Astrocyte (in vitro differentiated cells and primary cell): Measurements from ENCODE around the gene PPP1R16B. TPM values are rescaled to one million over a fixed set of nuclear protein-coding genes. Genes with fewer than 3 reads are reported as not detected.
A peak's percentile ranks its signal among the peaks of the same experiment; 100 is the strongest.

Experiments
- DNase-seq: peaks from one replicate; pipeline ENCODE4 v3.0.0-alpha.2; 2010; ENCODE audit warnings: low read depth
- FAIRE-seq: peaks from 2 replicates; lab custom pipeline; 2011; peaks lifted over from hg19 to GRCh38; lab: Jason Lieb, UNC
- H2AFZ ChIP-seq: 2 replicates; pipeline ENCODE4 v1.6.0; 2012; ENCODE audit warnings: low read depth, low read length, inconsistent platforms
- H3K27ac ChIP-seq: 2 replicates; pipeline ENCODE4 v1.5.1; 2011; ENCODE audit warnings: low read depth, low read length, inconsistent platforms
- H3K27me3 ChIP-seq: 2 replicates; pipeline ENCODE4 v1.6.0; 2011; ENCODE audit warnings: low read length, inconsistent platforms; ENCODE audit not compliant: insufficient read depth
- H3K36me3 ChIP-seq: 2 replicates; pipeline ENCODE4 v1.5.1; 2011; ENCODE audit warnings: low read length, inconsistent platforms; ENCODE audit not compliant: insufficient read depth
- H3K4me1 ChIP-seq: 2 replicates; pipeline ENCODE4 v1.5.1; 2011; ENCODE audit warnings: low read length, inconsistent platforms; ENCODE audit not compliant: insufficient read depth
- H3K4me2 ChIP-seq: 2 replicates; pipeline ENCODE4 v1.6.0; 2012; ENCODE audit warnings: low read length, inconsistent platforms
- H3K4me3 ChIP-seq: 2 replicates; pipeline ENCODE4 v1.5.1; 2011; ENCODE audit warnings: low read depth, mild to moderate bottlenecking, low read length, inconsistent platforms; ENCODE audit not compliant: insufficient read depth
- H3K79me2 ChIP-seq: 2 replicates; pipeline ENCODE4 v1.6.0; 2012; ENCODE audit warnings: mild to moderate bottlenecking, low read length, inconsistent platforms; ENCODE audit not compliant: insufficient read depth
- H3K9ac ChIP-seq: 2 replicates; pipeline ENCODE4 v1.6.0; 2012; ENCODE audit warnings: mild to moderate bottlenecking, low read length, inconsistent platforms
- H3K9me3 ChIP-seq: 2 replicates; pipeline ENCODE4 v1.5.1; 2012; ENCODE audit warnings: low read depth, mild to moderate bottlenecking, low read length, inconsistent platforms; ENCODE audit not compliant: insufficient read depth
- H4K20me1 ChIP-seq: 2 replicates; pipeline ENCODE4 v1.6.0; 2012; ENCODE audit warnings: low read length, inconsistent platforms; ENCODE audit not compliant: insufficient read depth
- H3K27ac Mint-ChIP-seq: one replicate; pipeline ENCODE4 v1.8.0; 2021; ENCODE audit warnings: mild to moderate bottlenecking, mixed read lengths; ENCODE audit not compliant: unreplicated experiment
- H3K27me3 Mint-ChIP-seq: one replicate; pipeline ENCODE4 v1.8.0; 2021; ENCODE audit warnings: low read depth, mixed read lengths; ENCODE audit not compliant: unreplicated experiment
- H3K36me3 Mint-ChIP-seq: one replicate; pipeline ENCODE4 v1.8.0; 2021; ENCODE audit warnings: low read depth, mixed read lengths; ENCODE audit not compliant: unreplicated experiment
- H3K4me1 Mint-ChIP-seq: one replicate; pipeline ENCODE4 v1.8.0; 2021; ENCODE audit warnings: low read depth, mixed read lengths; ENCODE audit not compliant: unreplicated experiment
- H3K4me3 Mint-ChIP-seq: one replicate; pipeline ENCODE4 v1.8.0; 2021; ENCODE audit warnings: mild to moderate bottlenecking, moderate library complexity, mixed read lengths; ENCODE audit not compliant: unreplicated experiment
- H3K9me3 Mint-ChIP-seq: one replicate; pipeline ENCODE4 v1.8.0; 2021; ENCODE audit warnings: mild to moderate bottlenecking, mixed read lengths; ENCODE audit not compliant: unreplicated experiment
- CTCF ChIP-seq: IDR thresholded peaks from 2 replicates; pipeline ENCODE4 v1.5.1; 2011; ENCODE audit warnings: low read depth, mild to moderate bottlenecking, inconsistent platforms, low read length, moderate library complexity; ENCODE audit not compliant: insufficient read depth
- EZH2 ChIP-seq: IDR thresholded peaks from 2 replicates; pipeline ENCODE4 v1.6.1; 2012; ENCODE audit warnings: mild to moderate bottlenecking, low read length, inconsistent platforms; ENCODE audit not compliant: insufficient read depth
- total RNA-seq: library from RNA; stranded (reverse); gene quantifications from 2 replicates; pipeline ENCODE4 v1.2.1, GENCODE V29; 2021

Gene PPP1R16B
- total RNA-seq, 1 donor from 2014 or later: 0.68 TPM

- Mint-ChIP-seq H3K4me1 (peaks cover 11% of the 10 kb centered on the region), H3K27ac (no peak overlapping the region)
- no peak for FAIRE-seq
Observed at GRCh38 chr20:38931984-38932383, 126.5 kb downstream of the PPP1R16B start.

GRCh38 chr20:38932457-38933120 is 127.1 kb downstream of the PPP1R16B start:
- Histone ChIP-seq H3K79me2 (peaks cover 100% of the 10 kb centered on the region), H3K4me1 (peaks cover 21% of the 10 kb centered on the region), H3K9ac (peak overlapping the region; percentile 46), H3K27ac (peak overlapping the region; percentile 46), H2AFZ (peak overlapping the region; percentile 48), H3K4me3 (no peak overlapping the region), H4K20me1 (peaks cover 13% of the 10 kb centered on the region), H3K36me3 (no peaks in the 10 kb centered on the region), H3K9me3 (no peaks in the 10 kb centered on the region), H3K27me3 (no peaks in the 10 kb centered on the region), H3K4me2 (peak overlapping the region; percentile 62)
- DNase-seq (peak; percentile 71), FAIRE-seq (no peak)
- peaks cover 11% of the 10 kb centered on the region for H3K4me1 Mint-ChIP-seq
- H3K4me3 Mint-ChIP-seq: no peak overlapping the region
- H3K27me3 Mint-ChIP-seq: no peaks in the 10 kb centered on the region
- H3K9me3 Mint-ChIP-seq: no peaks in the 10 kb centered on the region
- no peak for TF ChIP-seq EZH2
- TF ChIP-seq CTCF: no peak
- H3K36me3 Mint-ChIP-seq: no peaks in the 10 kb centered on the region
- H3K27ac Mint-ChIP-seq: peak overlapping the region; percentile 43

More at GRCh38 chr20:38931984-38932383, 126.5 kb downstream of the PPP1R16B start:
- H3K9me3 ChIP-seq: no peaks in the 10 kb centered on the region
- peak overlapping the region; percentile 46 for H3K9ac ChIP-seq
- H3K4me2 ChIP-seq: peak overlapping the region; percentile 62
- no peaks in the 10 kb centered on the region for H3K27me3 Mint-ChIP-seq
- peaks cover 6% of the 10 kb centered on the region for H4K20me1 ChIP-seq
- no peaks in the 10 kb centered on the region for H3K9me3 Mint-ChIP-seq
- H3K27ac ChIP-seq: no peak overlapping the region
- no peaks in the 10 kb centered on the region for H3K36me3 ChIP-seq
- TF ChIP-seq EZH2 (no peak), CTCF (no peak)
- peaks cover 100% of the 10 kb centered on the region for H3K79me2 ChIP-seq
- no peak overlapping the region for H2AFZ ChIP-seq
- no peaks in the 10 kb centered on the region for H3K27me3 ChIP-seq
- peaks cover 21% of the 10 kb centered on the region for H3K4me1 ChIP-seq
- no peak overlapping the region for H3K4me3 Mint-ChIP-seq
- DNase-seq: no peak
- no peak overlapping the region for H3K4me3 ChIP-seq
- no peaks in the 10 kb centered on the region for H3K36me3 Mint-ChIP-seq

GRCh38 chr20:38934530-38934929 is 129.0 kb downstream of the PPP1R16B start:
- Histone ChIP-seq H3K9me3 (no peaks in the 10 kb centered on the region), H3K36me3 (no peaks in the 10 kb centered on the region), H3K27ac (no peak overlapping the region), H3K79me2 (peaks cover 100% of the 10 kb centered on the region), H2AFZ (no peak overlapping the region), H3K4me3 (no peak overlapping the region), H3K9ac (no peak overlapping the region), H4K20me1 (peaks cover 16% of the 10 kb centered on the region), H3K27me3 (no peaks in the 10 kb centered on the region), H3K4me1 (peaks cover 15% of the 10 kb centered on the region), H3K4me2 (no peak overlapping the region)
- no peak for DNase-seq
- no peak for FAIRE-seq
- Mint-ChIP-seq H3K27me3 (no peaks in the 10 kb centered on the region), H3K4me3 (no peak overlapping the region), H3K4me1 (peaks cover 11% of the 10 kb centered on the region), H3K27ac (no peak overlapping the region), H3K9me3 (no peaks in the 10 kb centered on the region), H3K36me3 (no peaks in the 10 kb centered on the region)
- TF ChIP-seq CTCF: no peak
- TF ChIP-seq EZH2: no peak
